Stomach (tissue), 4 donors: ENCODE data around the gene MEGF6.

Experiments used
- CTCF ChIP-seq, 7 experiments: fragments of 450-650 bp in 4 of 7; fragments of 200-600 bp in 3 of 7; sonication (generic) in 3 of 7; IDR thresholded peaks; one replicate each; pipeline ENCODE4 v1.5.1; 2016 to 2019; ENCODE audit warnings: antibody characterized with exemption in 7 of 7, control low read depth in 2 of 7, mild to moderate bottlenecking in 1 of 7
- EP300 ChIP-seq: sonication (generic); formaldehyde crosslinking; IDR thresholded peaks from one replicate; pipeline ENCODE4 v1.6.1; 2017; ENCODE audit warnings: antibody characterized with exemption
- POLR2A ChIP-seq, 4 donors: fragments of 450-650 bp; IDR thresholded peaks; one replicate each; pipeline ENCODE4 v1.6.1; 2016; ENCODE audit warnings: antibody characterized with exemption in 4 of 4, control low read depth in 2 of 4, mild to moderate bottlenecking in 1 of 4, moderate library complexity in 1 of 4
- POLR2AphosphoS5 ChIP-seq, 3 donors: sonication (generic); formaldehyde crosslinking; IDR thresholded peaks; one replicate each; pipeline ENCODE4 v1.6.1; 2016; ENCODE audit warnings: antibody characterized with exemption in 3 of 3

GRCh38 chr1:3638676-3639075 lies 27.4 kb upstream of the MEGF6 start:
- TF ChIP-seq CTCF (IDR thresholded peaks at IDR 0.05) (no peak), POLR2A (IDR thresholded peaks at IDR 0.05) (no peak), POLR2AphosphoS5 (IDR thresholded peaks at IDR 0.05) (no peak), EP300 (no peak)
